ENCODE data around the gene ADARB2.

- TF ChIP-seq CTCF (IDR thresholded peaks at IDR 0.05; ENCODE audit: insufficient read depth, low read length) (no peak), POLR2AphosphoS5 (IDR thresholded peaks at IDR 0.05; ENCODE audit: low read depth) (no peak), SPI1 (IDR thresholded peaks at IDR 0.05; ENCODE audit: borderline replicate concordance, low read depth) (no peak), GABPA (IDR thresholded peaks at IDR 0.05; ENCODE audit: low read depth) (no peak)
- TF ChIP-seq, protein P1, sequence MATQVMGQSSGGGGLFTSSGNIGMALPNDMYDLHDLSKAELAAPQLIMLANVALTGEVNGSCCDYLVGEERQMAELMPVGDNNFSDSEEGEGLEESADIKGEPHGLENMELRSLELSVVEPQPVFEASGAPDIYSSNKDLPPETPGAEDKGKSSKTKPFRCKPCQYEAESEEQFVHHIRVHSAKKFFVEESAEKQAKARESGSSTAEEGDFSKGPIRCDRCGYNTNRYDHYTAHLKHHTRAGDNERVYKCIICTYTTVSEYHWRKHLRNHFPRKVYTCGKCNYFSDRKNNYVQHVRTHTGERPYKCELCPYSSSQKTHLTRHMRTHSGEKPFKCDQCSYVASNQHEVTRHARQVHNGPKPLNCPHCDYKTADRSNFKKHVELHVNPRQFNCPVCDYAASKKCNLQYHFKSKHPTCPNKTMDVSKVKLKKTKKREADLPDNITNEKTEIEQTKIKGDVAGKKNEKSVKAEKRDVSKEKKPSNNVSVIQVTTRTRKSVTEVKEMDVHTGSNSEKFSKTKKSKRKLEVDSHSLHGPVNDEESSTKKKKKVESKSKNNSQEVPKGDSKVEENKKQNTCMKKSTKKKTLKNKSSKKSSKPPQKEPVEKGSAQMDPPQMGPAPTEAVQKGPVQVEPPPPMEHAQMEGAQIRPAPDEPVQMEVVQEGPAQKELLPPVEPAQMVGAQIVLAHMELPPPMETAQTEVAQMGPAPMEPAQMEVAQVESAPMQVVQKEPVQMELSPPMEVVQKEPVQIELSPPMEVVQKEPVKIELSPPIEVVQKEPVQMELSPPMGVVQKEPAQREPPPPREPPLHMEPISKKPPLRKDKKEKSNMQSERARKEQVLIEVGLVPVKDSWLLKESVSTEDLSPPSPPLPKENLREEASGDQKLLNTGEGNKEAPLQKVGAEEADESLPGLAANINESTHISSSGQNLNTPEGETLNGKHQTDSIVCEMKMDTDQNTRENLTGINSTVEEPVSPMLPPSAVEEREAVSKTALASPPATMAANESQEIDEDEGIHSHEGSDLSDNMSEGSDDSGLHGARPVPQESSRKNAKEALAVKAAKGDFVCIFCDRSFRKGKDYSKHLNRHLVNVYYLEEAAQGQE (IDR thresholded peaks at IDR 0.05; ENCODE audit: insufficient replicate concordance, low read depth) = no peak
These were observed 190.8 kb downstream of the ADARB2 start for GRCh38 chr10:1546431-1547110.

Data from HL-60 (cell line).